WTC11 (cell line): Measurements from ENCODE around the gene VLDLR. TPM values are rescaled to one million over a fixed set of nuclear protein-coding genes. Genes with fewer than 3 reads are reported as not detected.

Source experiments
- ATAC-seq: fragments of 200-7000 bp; cut with Tn5 transposase; 2 replicates; pipeline ENCODE4 v1.10.0; 2021; ENCODE audit warnings: mild to moderate bottlenecking, moderate library complexity
- CTCF ChIA-PET: fragments of 300-600 bp; sonication (Branson Sonifier 250); formaldehyde crosslinking; loops from one replicate; lab custom pipeline; 2021; ENCODE audit warnings: antibody characterized with exemption; lab: Charles Lee
- POLR2A ChIA-PET: fragments of 350-600 bp; sonication (Branson Sonifier 250); formaldehyde crosslinking; loops from one replicate; lab custom pipeline; 2021; ENCODE audit warnings: antibody characterized with exemption; lab: Charles Lee
- DNase-seq: peaks from one replicate; pipeline ENCODE4 v3.0.0; 2021; ENCODE audit warnings: low spot score
- H3K27ac Mint-ChIP-seq: 2 replicates; pipeline ENCODE4 v1.8.0; 2021; ENCODE audit warnings: mixed read lengths
- H3K27me3 Mint-ChIP-seq: 2 replicates; pipeline ENCODE4 v1.8.0; 2021; ENCODE audit warnings: low read depth, mild to moderate bottlenecking, moderate library complexity, mixed read lengths
- H3K36me3 Mint-ChIP-seq: 2 replicates; pipeline ENCODE4 v1.8.0; 2021; ENCODE audit warnings: mixed read lengths
- H3K4me1 Mint-ChIP-seq: 2 replicates; pipeline ENCODE4 v1.8.0; 2022; ENCODE audit warnings: mixed read lengths
- H3K4me3 Mint-ChIP-seq: 2 replicates; pipeline ENCODE4 v1.8.0; 2021; ENCODE audit warnings: mild to moderate bottlenecking, moderate library complexity, mixed read lengths
- H3K9me3 Mint-ChIP-seq: 2 replicates; pipeline ENCODE4 v1.8.0; 2021; ENCODE audit warnings: mixed read lengths
- GTF2I ChIP-seq: fragments of 250-450 bp; sonication (Bioruptor Pico); conservative IDR thresholded peaks from 2 replicates; pipeline ENCODE4 v1.4.0; 2021; ENCODE audit warnings: mild to moderate bottlenecking
- MXD4 ChIP-seq: fragments of 250-450 bp; sonication (Bioruptor Pico); IDR thresholded peaks from 2 replicates; pipeline ENCODE4 v1.8.0; 2021; ENCODE audit warnings: mild to moderate bottlenecking, moderate library complexity, borderline replicate concordance
- NR3C1 ChIP-seq: sonication (generic); formaldehyde crosslinking; conservative IDR thresholded peaks from 2 replicates; pipeline ENCODE4 v1.8.1; 2023; ENCODE audit warnings: low read depth, mild to moderate bottlenecking, missing genetic modification reagents
- RORB ChIP-seq: fragments of 250-450 bp; sonication (Bioruptor Pico); IDR thresholded peaks from 2 replicates; pipeline ENCODE4 v1.9.0; 2021; ENCODE audit warnings: mild to moderate bottlenecking
- SOX15 ChIP-seq: fragments of 250-450 bp; sonication (Bioruptor Pico); IDR thresholded peaks from 2 replicates; pipeline ENCODE4 v1.9.0; 2021; ENCODE audit warnings: mild to moderate bottlenecking
- TEAD4 ChIP-seq: sonication (generic); formaldehyde crosslinking; IDR thresholded peaks from 2 replicates; pipeline ENCODE4 v1.8.0; 2022; ENCODE audit warnings: mild to moderate bottlenecking, missing genetic modification reagents
- TP53 ChIP-seq: sonication (generic); formaldehyde crosslinking; IDR thresholded peaks from 2 replicates; pipeline ENCODE4 v1.8.1; 2023; ENCODE audit warnings: mild to moderate bottlenecking, missing genetic modification reagents
- ZBTB43 ChIP-seq: sonication (generic); formaldehyde crosslinking; IDR thresholded peaks from 2 replicates; pipeline ENCODE4 v1.8.1; 2023; ENCODE audit warnings: mild to moderate bottlenecking, missing genetic modification reagents
- ZNF121 ChIP-seq: sonication (generic); formaldehyde crosslinking; IDR thresholded peaks from 2 replicates; pipeline ENCODE4 v1.8.0; 2023; ENCODE audit warnings: missing genetic modification reagents
- ZNF219 ChIP-seq: sonication (generic); formaldehyde crosslinking; IDR thresholded peaks from 2 replicates; pipeline ENCODE4 v1.8.0; 2023; ENCODE audit warnings: missing genetic modification reagents, mild to moderate bottlenecking, borderline replicate concordance
- ZNF281 ChIP-seq: sonication (generic); formaldehyde crosslinking; IDR thresholded peaks from 2 replicates; pipeline ENCODE4 v1.8.0; 2023; ENCODE audit warnings: mild to moderate bottlenecking, missing genetic modification reagents
- ZNF317 ChIP-seq: sonication (generic); formaldehyde crosslinking; IDR thresholded peaks from 2 replicates; pipeline ENCODE4 v1.8.1; 2023; ENCODE audit warnings: low read depth, mild to moderate bottlenecking, moderate library complexity, missing genetic modification reagents, borderline replicate concordance
- ZNF423 ChIP-seq: fragments of 250-450 bp; sonication (Bioruptor Pico); IDR thresholded peaks from 2 replicates; pipeline ENCODE4 v2.1.2; 2022; ENCODE audit warnings: mild to moderate bottlenecking, moderate library complexity
- total RNA-seq: library from RNA; stranded (reverse); gene quantifications from 3 replicates; pipeline ENCODE4 v1.2.3, GENCODE V29; 2021
- TF ChIP-seq, protein P1 (sequence below): sonication (generic); formaldehyde crosslinking; IDR thresholded peaks from 2 replicates; pipeline ENCODE4 v1.8.0; 2022; ENCODE audit warnings: mild to moderate bottlenecking, missing genetic modification reagents
- TF ChIP-seq, protein P2 (sequence below): sonication (generic); formaldehyde crosslinking; conservative IDR thresholded peaks from 2 replicates; pipeline ENCODE4 v1.8.1; 2022; ENCODE audit warnings: mild to moderate bottlenecking, missing genetic modification reagents
- TF ChIP-seq, protein P3 (sequence below): sonication (generic); formaldehyde crosslinking; IDR thresholded peaks from 2 replicates; pipeline ENCODE4 v1.8.1; 2023; ENCODE audit warnings: mild to moderate bottlenecking, missing genetic modification reagents, moderate library complexity
- TF ChIP-seq, protein P4 (sequence below): sonication (generic); formaldehyde crosslinking; IDR thresholded peaks from 2 replicates; pipeline ENCODE4 v1.8.1; 2022; ENCODE audit warnings: mild to moderate bottlenecking, moderate library complexity, missing genetic modification reagents
- TF ChIP-seq, protein P5 (sequence below): sonication (generic); formaldehyde crosslinking; IDR thresholded peaks from 2 replicates; pipeline ENCODE4 v1.8.0; 2022; ENCODE audit warnings: mild to moderate bottlenecking, missing genetic modification reagents

Gene VLDLR
- total RNA-seq, 1 experiment from 2014 or later: 40.8 TPM

DNA sequence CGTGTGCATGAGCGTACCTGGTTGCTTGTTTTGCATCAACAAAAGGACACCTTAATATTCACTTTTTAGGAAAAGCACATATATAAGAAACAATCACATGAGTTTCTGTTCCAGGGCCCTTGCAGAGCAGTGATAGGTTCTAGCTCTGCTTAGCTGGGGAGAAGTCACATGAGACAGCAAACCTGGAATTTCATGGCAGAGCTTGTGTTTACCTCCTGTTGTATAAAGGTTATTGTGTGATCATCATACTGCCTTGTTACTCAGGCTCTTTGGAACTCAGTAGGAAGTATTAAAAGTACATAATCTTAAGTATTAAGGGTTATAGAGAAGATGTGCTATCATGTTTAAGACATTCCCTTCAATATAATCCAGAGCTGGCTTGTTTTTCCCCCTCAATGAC, 18.0 kb upstream of the VLDLR start (continued):
- TF ChIP-seq ZNF281 (CRISPR knock-in tag): no peak
- TF ChIP-seq GTF2I (CRISPR knock-in tag): no peak

- ChIA-PET CTCF (no interaction called here), POLR2A (no interaction called here)
- no peaks in the 10 kb centered on the region for H3K27me3 Mint-ChIP-seq
Measured at GRCh38 chr9:2605246-2605645, 16.3 kb upstream of the VLDLR start.

More at GRCh38 chr9:2605246-2605645, 16.3 kb upstream of the VLDLR start:
- Mint-ChIP-seq H3K4me3 (no peak overlapping the region), H3K4me1 (peaks cover 2% of the 10 kb centered on the region), H3K9me3 (0 out of 2 replicates have a peak, but pooled peaks cover 7% of the 10 kb centered on the region), H3K27ac (no peak overlapping the region), H3K36me3 (no peaks in the 10 kb centered on the region; the same call in 1 of the 2 replicates)
- DNase-seq (no peak), ATAC-seq (no peak)
- no peak for TF ChIP-seq ZNF423 (CRISPR knock-in tag)
- no peak for TF ChIP-seq ZNF281 (CRISPR knock-in tag)
- TF ChIP-seq, protein P1, sequence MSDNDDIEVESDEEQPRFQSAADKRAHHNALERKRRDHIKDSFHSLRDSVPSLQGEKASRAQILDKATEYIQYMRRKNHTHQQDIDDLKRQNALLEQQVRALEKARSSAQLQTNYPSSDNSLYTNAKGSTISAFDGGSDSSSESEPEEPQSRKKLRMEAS (CRISPR knock-in tag): no peak
- no peak for TF ChIP-seq TP53 (CRISPR knock-in tag)
- no peak for TF ChIP-seq TEAD4 (CRISPR knock-in tag)
- TF ChIP-seq ZNF219 (CRISPR knock-in tag): no peak
- TF ChIP-seq, protein P2, sequence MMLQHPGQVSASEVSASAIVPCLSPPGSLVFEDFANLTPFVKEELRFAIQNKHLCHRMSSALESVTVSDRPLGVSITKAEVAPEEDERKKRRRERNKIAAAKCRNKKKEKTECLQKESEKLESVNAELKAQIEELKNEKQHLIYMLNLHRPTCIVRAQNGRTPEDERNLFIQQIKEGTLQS (CRISPR knock-in tag): no peak
- no peak for TF ChIP-seq ZBTB43 (CRISPR knock-in tag)
- TF ChIP-seq, protein P3, sequence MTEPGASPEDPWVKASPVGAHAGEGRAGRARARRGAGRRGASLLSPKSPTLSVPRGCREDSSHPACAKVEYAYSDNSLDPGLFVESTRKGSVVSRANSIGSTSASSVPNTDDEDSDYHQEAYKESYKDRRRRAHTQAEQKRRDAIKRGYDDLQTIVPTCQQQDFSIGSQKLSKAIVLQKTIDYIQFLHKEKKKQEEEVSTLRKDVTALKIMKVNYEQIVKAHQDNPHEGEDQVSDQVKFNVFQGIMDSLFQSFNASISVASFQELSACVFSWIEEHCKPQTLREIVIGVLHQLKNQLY (CRISPR knock-in tag): no peak
- TF ChIP-seq NR3C1: no peak
- TF ChIP-seq RORB (CRISPR knock-in tag): no peak
- TF ChIP-seq ZNF317 (CRISPR knock-in tag): no peak
- TF ChIP-seq ZNF121 (CRISPR knock-in tag): no peak
- no peak for TF ChIP-seq MXD4 (CRISPR knock-in tag)
- TF ChIP-seq, protein P4, sequence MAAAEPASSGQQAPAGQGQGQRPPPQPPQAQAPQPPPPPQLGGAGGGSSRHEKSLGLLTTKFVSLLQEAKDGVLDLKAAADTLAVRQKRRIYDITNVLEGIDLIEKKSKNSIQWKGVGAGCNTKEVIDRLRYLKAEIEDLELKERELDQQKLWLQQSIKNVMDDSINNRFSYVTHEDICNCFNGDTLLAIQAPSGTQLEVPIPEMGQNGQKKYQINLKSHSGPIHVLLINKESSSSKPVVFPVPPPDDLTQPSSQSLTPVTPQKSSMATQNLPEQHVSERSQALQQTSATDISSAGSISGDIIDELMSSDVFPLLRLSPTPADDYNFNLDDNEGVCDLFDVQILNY: no peak
- TF ChIP-seq, protein P5, sequence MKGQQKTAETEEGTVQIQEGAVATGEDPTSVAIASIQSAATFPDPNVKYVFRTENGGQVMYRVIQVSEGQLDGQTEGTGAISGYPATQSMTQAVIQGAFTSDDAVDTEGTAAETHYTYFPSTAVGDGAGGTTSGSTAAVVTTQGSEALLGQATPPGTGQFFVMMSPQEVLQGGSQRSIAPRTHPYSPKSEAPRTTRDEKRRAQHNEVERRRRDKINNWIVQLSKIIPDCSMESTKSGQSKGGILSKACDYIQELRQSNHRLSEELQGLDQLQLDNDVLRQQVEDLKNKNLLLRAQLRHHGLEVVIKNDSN: no peak
- TF ChIP-seq SOX15: no peak
- TF ChIP-seq, all 79 proteins: peak for 0
